GM12891 (cell line): ENCODE data around the gene TMEM184B. TPM values are rescaled to one million over a fixed set of nuclear protein-coding genes. Genes with fewer than 3 reads are reported as not detected.

ENCODE experiments used
- DNase-seq: peaks from one replicate; pipeline ENCODE4 v3.0.0; 2011; ENCODE audit warnings: low spot score; ENCODE audit not compliant: insufficient read length
- FAIRE-seq: peaks from 2 replicates; lab custom pipeline; 2011; peaks lifted over from hg19 to GRCh38; lab: Jason Lieb, UNC
- PAX5 ChIP-seq: IDR thresholded peaks from 2 replicates; pipeline ENCODE4 v1.6.1; 2011; ENCODE audit warnings: low read length, moderate library complexity, mild to moderate bottlenecking; ENCODE audit not compliant: insufficient read depth, severe bottlenecking
- POLR2A ChIP-seq: IDR thresholded peaks from 2 replicates; pipeline ENCODE4 v1.6.1; 2011; ENCODE audit warnings: low read depth, low read length, control low read depth
- POLR2AphosphoS5 ChIP-seq: IDR thresholded peaks from 2 replicates; pipeline ENCODE4 v1.6.1; 2011; ENCODE audit warnings: low read depth, low read length, control low read depth
- POU2F2 ChIP-seq: IDR thresholded peaks from 2 replicates; pipeline ENCODE4 v1.6.1; 2011; ENCODE audit warnings: low read depth, mild to moderate bottlenecking, control low read depth, low read length, moderate library complexity
- SPI1 ChIP-seq: IDR thresholded peaks from 2 replicates; pipeline ENCODE4 v1.6.1; 2011; ENCODE audit warnings: low read depth, low read length, control low read depth
- TAF1 ChIP-seq: IDR thresholded peaks from 2 replicates; pipeline ENCODE4 v1.6.1; 2011; ENCODE audit warnings: low read depth, low read length, control low read depth
- polyA plus RNA-seq: library from polyadenylated mRNA; unstranded; fragments of >200 nt; gene quantifications from one replicate; pipeline ENCODE4 v1.2.1, GENCODE V29; 2012; ENCODE audit warnings: low read depth, missing spikeins, inconsistent platforms; ENCODE audit not compliant: missing spikeins

Gene TMEM184B
- 5.5 TPM for polyA plus RNA-seq

DNA sequence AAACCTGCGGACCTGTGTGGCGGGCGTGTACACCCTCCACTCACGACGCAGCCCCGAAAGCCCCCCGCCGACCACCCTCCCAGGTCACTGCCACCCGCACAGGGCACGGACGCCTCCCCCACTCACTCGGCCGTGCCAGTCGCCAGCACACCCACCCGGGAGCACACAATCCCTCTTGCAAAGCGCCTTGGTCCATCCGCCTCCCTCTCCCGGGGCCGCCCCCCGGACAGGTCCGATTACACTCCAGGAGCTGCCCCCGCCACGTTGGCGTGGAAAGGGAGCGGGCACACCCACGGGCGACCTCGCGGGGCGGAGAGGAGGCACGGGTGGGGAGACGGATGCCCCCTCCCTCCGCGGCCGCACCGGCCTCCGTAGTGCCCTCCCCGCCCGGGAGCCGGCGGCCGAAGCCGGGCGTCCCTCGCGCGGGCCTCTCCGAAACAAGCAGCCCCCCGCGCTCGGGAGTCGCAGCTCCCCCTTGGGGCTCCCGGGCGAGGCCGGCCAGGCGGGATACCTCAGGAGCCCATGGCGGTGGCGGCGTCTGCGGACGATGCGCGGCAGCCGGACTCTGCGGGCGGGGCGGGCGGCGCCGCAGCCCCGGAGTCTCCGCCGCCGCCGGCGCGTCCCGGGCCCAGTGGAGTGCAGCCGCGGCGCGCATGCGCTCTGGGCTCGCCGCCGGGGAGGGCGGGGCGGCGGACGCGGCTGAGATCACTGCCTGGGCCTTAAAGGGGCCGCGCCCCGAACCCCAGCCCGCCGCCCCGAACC, at the start of gene TMEM184B:
TSS of gene TMEM184B (minus strand) at position 638 of the 762 bp plus-strand sequence. CDS start 25,049 bp downstream, outside the sequence.
- DNase-seq (peak; percentile 98), FAIRE-seq (peak; percentile 97)
- TF ChIP-seq SPI1 (no peak), POU2F2 (no peak), PAX5 (no peak), POLR2A (no peak), POLR2AphosphoS5 (no peak), TAF1 (no peak)

DNA sequence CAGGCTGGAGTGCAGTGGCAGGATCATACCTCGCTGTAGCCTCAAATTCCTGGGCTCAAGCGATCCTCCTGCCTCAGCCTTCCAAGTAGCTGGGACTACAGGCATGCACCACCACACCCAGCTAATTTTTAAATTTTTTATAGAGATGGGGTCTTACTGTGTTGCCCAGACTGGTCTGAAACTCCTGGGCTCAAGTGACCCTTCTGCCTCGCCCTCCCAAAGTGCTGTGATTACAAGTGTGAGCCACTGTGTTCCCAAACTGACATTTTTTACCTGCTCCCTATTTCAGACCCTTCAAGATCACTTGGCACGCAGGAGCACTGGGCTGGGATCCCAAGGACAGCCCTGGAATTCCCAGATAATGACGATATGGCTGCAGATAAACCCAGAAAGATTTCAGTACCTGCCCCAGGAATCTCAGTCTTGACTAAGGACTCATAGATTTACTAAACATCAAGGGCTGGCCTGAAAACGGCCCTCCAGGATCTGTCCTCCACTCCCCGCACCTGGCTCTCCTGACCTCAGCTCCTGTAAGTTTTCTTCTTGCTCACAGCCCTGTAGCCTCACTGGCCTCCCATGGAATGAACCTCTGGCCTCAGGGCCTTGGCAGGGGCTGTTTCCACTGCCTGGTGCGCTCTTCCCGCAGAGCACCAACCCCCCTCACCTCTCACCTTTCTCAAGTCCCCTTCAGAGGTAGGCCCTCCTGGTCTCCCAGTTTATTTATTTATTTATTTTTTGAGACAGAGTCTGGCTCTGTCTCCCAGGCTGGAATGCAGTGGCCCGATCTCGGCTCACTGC, 48.0 kb upstream of the TMEM184B start:
- TF ChIP-seq PAX5, result no peak
- TF ChIP-seq POU2F2, result no peak
- TF ChIP-seq TAF1, result no peak
- TF ChIP-seq POLR2AphosphoS5, result no peak
- TF ChIP-seq SPI1, result no peak
- TF ChIP-seq POLR2A, result no peak
- DNase-seq (no peak), FAIRE-seq (no peak)

DNA sequence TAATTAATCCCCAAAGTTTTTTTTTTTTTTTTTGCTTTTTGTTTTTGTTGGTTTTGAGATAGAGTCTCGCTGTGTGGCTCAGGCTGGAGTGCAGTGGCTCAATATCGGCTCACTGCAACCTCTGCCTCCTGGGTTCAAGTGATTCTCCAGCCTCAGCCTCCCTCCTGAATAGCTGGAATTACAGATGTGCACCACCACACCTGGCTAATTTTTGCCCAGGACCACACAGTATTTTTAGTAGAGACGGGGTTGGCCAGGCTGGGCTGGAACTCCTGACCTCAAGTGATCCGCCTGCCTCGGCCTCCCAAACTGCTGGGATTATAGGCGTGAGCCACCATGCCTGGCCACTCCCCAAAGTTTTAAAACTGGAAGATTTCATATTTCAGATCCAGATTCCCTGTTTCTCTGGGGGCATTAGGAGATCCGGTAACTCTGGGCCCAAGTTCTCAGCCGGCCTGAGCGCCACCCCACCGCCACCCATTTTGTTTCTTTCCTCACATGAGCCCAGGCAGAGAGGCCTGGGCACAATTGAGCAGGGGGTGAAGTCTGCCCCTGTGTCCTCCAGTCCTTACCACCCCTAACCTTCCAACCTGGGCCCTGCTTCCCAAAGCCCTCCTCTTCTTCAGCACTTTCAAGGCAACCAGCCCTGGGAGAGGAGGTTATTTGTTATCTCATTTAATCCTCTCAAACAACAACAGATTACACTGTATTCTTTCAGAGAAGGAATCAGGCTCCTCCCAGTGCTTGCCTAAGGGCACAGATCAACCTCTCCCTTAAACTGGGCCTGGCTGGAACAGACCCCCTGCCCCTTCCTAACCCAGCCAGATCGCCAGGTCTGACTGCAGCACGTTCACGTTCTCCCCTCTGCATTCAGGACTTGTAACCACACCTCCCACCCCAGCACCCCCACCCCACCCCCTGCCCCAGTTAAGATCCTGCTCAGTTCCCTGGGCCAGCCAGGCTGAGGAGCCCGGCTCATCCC, 46.3 kb upstream of the TMEM184B start:
- FAIRE-seq, result no peak
- TF ChIP-seq POLR2A (no peak), PAX5 (no peak), POLR2AphosphoS5 (no peak), TAF1 (no peak), SPI1 (no peak), POU2F2 (no peak)

DNA sequence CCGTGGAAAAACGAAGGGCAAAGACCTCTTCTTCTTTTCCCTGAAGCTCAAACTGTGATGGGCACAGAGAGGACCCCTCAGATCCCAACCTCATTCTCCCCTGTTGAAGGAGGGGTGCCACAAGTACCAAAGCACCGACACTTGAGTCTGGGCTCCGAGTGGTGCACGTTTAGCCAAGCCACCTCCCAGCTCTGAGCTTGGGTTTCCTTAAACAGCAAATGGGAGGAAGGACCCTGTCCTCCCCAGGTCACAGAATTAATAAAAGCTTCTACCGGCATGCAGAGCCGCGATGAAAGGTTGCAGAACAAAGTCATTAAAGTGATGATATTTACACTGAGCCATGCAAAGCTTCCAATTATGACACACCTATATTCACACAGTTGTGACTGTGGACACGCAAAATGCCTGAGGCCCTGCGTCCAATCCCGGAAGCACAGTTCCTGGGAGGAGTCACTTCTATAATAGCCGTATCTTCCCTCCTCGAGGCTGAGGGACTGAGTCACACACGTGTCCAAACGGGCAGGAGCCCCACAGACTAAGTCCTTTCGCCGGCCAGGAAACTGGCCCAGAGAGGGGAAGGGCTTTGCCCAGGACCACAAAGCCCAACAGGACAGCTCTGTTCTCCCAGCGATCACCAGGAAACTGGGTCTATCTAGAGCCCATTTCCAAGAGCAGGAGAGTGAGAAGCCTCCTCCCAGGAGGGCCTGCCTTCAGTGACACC, 45.3 kb upstream of the TMEM184B start:
- no peak for TF ChIP-seq POLR2AphosphoS5
- no peak for FAIRE-seq
- no peak for DNase-seq

More for the DNA sequence above, 46.3 kb upstream of the TMEM184B start:
- DNase-seq, result no peak

DNA sequence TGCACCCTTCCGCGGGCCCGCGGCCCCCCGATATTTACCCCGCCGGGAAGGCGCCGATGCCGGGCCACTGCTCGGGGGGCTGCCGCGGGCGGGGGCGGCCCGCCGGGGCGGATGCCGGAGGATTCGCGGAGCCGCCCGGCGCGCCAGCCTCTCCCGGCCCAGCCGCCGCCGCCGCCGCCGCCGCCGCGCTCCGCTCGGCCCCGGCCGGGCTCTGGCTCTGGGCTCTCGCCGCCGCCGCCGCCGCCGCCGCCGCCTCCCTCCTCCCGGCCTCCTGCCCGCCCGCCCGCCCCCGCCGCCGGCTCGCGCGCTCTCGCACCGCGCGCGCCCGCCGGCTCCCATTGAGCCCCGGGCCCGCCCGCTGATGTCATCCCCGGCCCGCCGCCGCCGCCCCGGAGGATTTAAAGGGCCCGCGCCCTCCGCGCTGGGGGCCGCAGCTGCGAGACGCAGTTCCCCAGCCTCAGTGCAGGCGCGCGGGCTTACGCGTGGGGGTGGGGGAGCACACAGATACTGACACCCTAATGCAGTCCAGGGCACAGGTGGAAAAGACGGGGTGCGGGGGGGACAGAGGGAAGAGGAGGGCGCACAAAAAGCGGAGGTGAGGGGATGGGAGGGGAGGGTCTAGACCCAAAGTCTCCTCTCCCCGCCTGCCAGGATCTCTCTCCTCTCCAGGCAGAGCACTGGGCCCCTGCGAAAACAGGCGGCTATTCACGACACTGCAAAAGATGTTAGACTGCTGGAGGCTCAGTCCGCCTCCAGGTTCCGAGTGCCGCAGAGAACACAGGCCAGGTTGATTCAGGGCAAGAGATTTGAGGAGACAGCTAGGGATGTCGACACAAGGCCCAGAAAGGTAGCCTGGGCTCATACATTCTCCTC, 44.5 kb upstream of the TMEM184B start, which contains the start of gene CSNK1E:
TSS of gene CSNK1E (minus strand) at position 312 of the 873 bp plus-strand sequence. CDS start 3,276 bp downstream, outside the sequence.
- TF ChIP-seq POU2F2 (no peak), TAF1 (no peak), POLR2AphosphoS5 (no peak)
- DNase-seq, result peak; percentile 89
- FAIRE-seq, result no peak

DNA sequence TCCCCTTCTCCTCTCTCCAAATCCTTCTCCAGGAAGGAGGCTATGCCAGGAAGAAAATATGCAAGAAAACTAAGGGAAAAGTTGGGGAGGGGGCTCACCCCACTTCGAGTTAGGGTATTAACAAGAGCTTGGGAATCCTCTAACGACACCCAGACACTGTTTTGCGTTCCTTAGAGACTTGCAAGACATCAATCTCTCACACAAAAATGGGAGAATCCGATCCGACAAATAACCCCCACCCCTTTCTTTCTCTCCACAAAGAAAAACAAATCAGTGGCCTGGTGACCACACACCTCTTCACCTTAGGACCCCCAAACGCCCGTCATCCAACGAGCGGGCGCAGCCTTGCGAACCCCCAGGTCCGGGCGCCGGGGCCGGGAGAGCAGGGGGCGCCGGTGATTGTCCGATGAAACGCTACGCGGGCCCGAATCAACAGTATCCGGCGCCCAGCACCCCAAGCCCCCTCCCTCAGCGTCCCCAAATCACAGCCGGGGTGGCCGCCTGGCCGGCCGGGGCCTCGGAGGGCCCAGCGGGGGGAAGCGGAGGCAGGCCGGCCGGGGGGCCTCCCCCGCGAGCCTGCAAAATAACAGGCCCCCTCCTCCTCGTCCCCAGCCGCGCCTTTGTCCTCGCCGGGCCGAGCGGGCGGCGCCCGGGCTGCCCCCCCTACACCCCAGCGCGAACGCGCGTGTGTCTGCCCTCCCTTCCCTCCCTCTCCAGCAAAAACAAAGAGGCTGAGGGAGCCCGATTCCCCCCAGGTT, 43.7 kb upstream of the TMEM184B start:
- peak; percentile 23 for FAIRE-seq
- no peak for TF ChIP-seq PAX5
- no peak for TF ChIP-seq POLR2AphosphoS5
- no peak for TF ChIP-seq POU2F2
- TF ChIP-seq POLR2A, result no peak; the same call in 1 of the 2 replicates
- no peak for TF ChIP-seq SPI1
- TF ChIP-seq TAF1, result no peak
- peak; percentile 61 for DNase-seq

DNA sequence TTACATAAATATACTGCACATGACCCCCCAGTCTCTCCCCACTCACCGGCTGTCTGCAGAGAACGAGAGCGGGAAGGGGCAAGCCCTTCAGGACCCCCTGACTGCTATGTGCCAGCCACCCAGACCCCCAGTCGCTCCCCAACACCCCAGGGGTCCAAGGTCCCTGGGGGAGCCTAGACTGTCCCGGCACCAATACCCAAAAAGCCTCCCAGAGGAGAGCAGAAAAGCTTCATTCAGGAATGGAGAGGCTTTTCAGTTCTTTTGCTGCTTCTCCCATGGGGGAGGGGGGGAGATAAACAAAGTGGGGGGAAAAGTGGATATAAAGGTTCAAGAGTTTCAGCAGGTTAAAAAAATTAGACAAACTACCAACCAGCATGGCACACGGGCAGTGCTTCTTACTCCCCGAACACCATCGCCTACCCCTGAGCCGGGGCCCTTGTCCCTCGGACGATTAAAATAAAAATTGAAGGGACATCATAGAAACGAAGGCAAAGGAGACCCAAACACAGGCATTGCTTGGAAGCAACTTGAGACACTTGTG, 43.1 kb upstream of the TMEM184B start:
- FAIRE-seq (no peak), DNase-seq (no peak)
- TF ChIP-seq SPI1 (no peak), POLR2A (no peak), POU2F2 (no peak), TAF1 (no peak), POLR2AphosphoS5 (no peak), PAX5 (no peak)
